ENCODE results near the gene TRERF1.

- TF ChIP-seq POLR2A (IDR thresholded peaks at IDR 0.05) (no peak), CTCF (IDR thresholded peaks at IDR 0.05) (no peak)
Measured at GRCh38 chr6:42320762-42321161, 131.0 kb downstream of the TRERF1 start.

Data from thyroid gland (tissue), 4 donors.